ENCODE results near the gene ZBED2.

The ZBED2 gene

DNA sequence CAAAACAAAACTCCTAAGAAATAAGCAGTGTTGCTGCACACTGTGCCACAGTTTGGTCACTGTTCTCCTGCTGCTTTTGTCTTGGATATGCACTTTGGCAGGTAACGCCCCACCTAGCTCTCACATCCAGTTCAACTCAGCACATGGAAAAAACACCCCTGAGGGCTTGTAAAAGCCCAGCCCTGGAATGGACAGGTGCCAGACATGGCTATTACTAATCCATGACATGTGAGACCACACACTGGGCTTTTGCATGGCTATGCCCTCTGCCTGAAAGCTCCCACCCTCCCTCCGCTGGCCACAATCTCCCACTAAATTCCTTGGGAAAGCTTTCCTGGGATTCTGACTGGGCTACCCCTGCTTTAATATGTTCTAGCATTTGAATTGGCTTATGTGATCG lies 24.7 kb upstream of the ZBED2 start:
- TF ChIP-seq, protein P1, sequence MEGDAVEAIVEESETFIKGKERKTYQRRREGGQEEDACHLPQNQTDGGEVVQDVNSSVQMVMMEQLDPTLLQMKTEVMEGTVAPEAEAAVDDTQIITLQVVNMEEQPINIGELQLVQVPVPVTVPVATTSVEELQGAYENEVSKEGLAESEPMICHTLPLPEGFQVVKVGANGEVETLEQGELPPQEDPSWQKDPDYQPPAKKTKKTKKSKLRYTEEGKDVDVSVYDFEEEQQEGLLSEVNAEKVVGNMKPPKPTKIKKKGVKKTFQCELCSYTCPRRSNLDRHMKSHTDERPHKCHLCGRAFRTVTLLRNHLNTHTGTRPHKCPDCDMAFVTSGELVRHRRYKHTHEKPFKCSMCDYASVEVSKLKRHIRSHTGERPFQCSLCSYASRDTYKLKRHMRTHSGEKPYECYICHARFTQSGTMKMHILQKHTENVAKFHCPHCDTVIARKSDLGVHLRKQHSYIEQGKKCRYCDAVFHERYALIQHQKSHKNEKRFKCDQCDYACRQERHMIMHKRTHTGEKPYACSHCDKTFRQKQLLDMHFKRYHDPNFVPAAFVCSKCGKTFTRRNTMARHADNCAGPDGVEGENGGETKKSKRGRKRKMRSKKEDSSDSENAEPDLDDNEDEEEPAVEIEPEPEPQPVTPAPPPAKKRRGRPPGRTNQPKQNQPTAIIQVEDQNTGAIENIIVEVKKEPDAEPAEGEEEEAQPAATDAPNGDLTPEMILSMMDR (IDR thresholded peaks at IDR 0.05; ENCODE audit: borderline replicate concordance, insufficient read depth, low read depth, low read length): no peak
- H3K4me3 ChIP-seq (ENCODE audit: low read depth, low read length): no peak overlapping the region

DNA sequence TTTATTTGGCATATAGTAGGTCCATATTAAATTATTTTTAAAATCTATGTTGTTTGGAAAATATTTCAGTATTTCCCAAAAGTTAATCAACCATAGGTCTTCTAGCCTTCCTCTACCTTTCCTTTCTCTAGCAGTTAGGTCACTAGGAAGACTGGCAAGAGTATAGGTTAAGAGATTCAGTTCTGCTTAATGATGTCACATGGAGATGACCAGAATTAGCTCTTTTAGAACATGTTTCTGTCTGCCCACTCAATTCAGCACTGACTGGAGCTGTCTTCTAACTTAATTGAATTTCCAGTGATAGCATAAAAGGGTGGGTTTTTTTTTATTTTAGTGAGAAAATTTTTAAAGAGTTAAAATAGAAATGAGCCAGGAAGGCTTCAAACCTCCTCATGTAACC lies 23.8 kb upstream of the ZBED2 start:
- TF ChIP-seq, protein P1 (IDR thresholded peaks at IDR 0.05; ENCODE audit: borderline replicate concordance, insufficient read depth, low read depth, low read length): no peak
- no peak overlapping the region for H3K4me3 ChIP-seq (ENCODE audit: low read depth, low read length)

DNA sequence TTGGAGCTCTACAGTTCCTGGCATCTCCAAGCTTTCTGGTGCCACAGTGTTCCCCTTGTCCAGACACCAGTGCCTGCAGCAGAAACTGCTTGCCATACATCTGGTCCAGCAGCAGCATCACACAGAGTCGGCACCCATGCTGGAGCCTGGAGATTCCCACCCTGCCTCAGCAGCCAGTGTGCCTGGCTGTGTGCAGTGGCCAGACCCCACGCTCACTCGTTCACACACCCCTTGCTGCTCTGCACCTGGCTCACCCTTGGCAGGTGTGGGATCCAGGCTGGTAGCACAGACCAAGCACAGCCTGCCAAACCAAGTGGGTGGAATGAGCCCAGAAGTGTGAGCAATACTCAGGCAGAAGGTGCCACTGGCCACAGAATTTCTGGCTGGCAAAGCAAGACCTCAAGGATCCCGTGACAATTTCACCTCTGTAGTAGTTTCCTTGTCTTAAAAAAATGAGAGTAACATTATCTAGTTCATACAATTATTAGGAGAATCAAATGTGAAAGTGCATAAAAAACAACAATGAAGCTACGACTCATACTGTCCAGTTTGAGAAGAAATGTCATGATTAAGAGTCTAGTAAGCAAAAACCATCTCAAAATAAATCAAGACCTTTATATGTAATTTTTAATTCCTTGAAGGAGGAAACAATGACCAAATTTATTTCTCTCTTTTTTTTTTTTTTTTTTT lies 22.9 kb upstream of the ZBED2 start:
- H3K4me3 ChIP-seq (ENCODE audit: low read depth, low read length): no peak overlapping the region
- TF ChIP-seq, protein P1 (IDR thresholded peaks at IDR 0.05; ENCODE audit: borderline replicate concordance, insufficient read depth, low read depth, low read length): no peak

DNA sequence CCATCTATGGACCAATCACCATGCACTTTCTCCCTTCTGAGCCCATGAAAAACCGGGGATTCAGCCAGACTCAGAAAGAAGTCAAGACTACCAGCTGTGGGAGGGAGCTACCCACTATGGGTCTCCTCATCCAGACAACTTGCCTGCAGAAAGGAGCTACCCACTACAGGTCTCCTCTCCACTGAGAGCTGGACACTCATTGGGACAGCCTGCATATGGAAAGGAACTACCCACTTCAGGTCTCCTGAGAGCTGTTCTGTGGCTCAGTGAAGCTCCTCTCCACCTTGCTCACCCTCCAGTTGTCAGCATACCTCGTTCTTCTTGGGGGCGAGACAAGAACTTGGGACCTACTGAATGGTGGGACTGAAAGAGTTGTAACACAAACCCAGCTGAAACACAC lies 22.3 kb upstream of the ZBED2 start:
- TF ChIP-seq, protein P1 (IDR thresholded peaks at IDR 0.05; ENCODE audit: borderline replicate concordance, insufficient read depth, low read depth, low read length): no peak
- no peak overlapping the region for H3K4me3 ChIP-seq (ENCODE audit: low read depth, low read length)

DNA sequence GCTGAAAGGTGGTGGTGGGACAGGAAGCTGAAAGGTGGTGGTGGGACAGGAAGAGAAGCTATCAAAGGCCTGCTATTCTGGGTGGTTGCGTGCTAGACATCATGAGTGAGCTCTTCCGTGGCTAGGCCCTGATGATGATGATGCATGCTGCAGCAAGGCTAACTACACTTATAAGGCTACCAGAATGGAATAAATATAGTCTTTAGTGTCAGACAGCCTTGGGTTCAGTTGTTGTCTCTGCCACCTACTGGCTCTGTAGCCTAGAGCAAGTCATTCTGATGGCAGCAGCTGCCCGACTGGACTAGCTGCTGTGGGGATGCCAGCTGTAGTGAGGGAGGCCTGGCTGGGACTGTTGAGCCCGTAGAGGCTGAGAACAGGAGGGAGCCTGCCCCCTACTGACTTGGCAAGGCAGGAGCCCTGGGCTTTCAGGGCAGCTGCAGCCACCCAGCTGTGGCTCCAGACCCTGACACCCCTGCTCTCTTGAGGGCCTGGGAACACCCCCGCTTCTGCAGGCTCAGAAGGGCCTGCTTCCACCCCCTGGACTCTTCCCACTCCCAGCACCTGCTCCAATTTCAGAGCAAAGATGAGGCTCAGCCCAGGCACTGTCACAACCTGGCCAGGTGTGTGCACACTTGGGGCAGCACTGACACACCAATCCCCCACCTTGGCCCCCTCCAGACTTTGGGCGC lies 21.4 kb upstream of the ZBED2 start:
- H3K4me3 ChIP-seq (ENCODE audit: low read depth, low read length): peak overlapping the region; percentile 5
- TF ChIP-seq, protein P1 (IDR thresholded peaks at IDR 0.05; ENCODE audit: borderline replicate concordance, insufficient read depth, low read depth, low read length): peak; percentile 67

DNA sequence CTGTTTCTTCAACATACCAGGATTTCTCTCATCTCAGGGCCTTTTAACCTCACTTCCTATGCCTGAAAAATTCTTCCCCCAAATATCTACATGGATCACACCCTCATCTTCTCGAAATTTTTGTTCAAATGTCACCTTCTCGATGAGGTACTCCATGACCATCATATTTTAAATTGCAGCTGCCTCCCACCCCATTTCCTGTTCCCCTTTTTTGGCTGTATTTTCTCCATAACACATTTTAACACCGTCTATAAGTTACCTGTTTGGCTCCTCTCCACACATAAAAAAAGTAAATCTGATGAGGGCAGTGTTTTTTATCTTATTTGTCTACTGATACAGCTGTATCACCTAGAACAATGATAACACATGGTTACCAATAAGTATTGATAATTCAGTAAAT lies 20.7 kb upstream of the ZBED2 start:
- no peak overlapping the region for H3K4me3 ChIP-seq (ENCODE audit: low read depth, low read length)
- TF ChIP-seq, protein P1 (IDR thresholded peaks at IDR 0.05; ENCODE audit: borderline replicate concordance, insufficient read depth, low read depth, low read length): no peak

DNA sequence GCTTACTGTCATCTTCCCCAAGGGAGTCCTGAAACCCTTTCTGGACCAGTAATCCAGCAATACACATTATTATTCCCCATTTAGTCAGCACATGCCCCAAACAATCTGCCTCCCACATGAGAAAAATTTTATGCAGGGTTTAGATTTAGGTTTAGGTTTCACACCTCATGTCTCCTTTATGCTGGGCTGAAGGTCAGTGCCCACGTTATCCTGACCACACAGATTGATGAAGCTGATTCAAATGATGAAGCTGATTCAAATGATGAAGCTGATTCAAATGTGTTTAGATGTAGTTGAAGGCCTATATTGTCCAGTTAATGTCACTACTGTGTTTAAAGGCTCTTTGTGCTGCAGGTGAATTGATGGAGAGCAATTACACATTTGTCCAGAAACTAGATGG lies 18.1 kb upstream of the ZBED2 start:
- H3K4me3 ChIP-seq (ENCODE audit: low read depth, low read length): no peak overlapping the region
- TF ChIP-seq, protein P1 (IDR thresholded peaks at IDR 0.05; ENCODE audit: borderline replicate concordance, insufficient read depth, low read depth, low read length): no peak
